Stimulated activated CD8-positive, alpha-beta memory T cell treated with anti-CD3 and anti-CD28 coated beads, Interleukin-2, amount 100 ng/mL, for 1 hour (primary cell): ENCODE data around the gene ANKS1B.
"Not testable (repeated sequence)": the region's sequence is repeated elsewhere in the genome, so short reads cannot be mapped to it uniquely, and the experiment has no call there.

Experiments
- DNase-seq, 2 donors: peaks; one replicate each; pipeline ENCODE4 v3.0.0-alpha.2; 2020; ENCODE audit warnings: low read depth in 2 of 2

ANKS1B gene

GRCh38 chr12:99024191-99024590 lies 960.5 kb downstream of the ANKS1B start:
- no peak for DNase-seq

DNA sequence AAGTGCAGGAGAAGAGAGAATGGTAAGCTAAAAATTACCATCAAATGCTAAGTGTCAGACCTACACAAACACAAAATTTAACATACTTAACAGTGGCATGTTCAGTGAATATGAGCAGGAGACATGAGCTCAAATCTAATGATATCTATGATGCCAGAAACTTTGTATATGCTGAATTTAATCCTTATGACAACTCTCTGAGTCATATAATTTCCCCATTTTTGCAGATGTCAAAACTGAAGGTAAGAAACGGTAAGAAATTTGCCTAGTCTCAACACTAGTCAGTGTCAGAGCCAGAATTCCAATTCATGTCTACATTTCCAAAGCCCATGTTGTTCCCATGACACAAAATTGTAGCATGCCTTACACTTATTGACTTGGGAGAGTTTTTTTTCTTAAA lies 963.9 kb downstream of the ANKS1B start:
- DNase-seq = no peak

GRCh38 chr12:99019798-99020197 lies 964.9 kb downstream of the ANKS1B start:
- no peak for DNase-seq

GRCh38 chr12:99017971-99018370 lies 966.8 kb downstream of the ANKS1B start:
- DNase-seq = no peak

DNA sequence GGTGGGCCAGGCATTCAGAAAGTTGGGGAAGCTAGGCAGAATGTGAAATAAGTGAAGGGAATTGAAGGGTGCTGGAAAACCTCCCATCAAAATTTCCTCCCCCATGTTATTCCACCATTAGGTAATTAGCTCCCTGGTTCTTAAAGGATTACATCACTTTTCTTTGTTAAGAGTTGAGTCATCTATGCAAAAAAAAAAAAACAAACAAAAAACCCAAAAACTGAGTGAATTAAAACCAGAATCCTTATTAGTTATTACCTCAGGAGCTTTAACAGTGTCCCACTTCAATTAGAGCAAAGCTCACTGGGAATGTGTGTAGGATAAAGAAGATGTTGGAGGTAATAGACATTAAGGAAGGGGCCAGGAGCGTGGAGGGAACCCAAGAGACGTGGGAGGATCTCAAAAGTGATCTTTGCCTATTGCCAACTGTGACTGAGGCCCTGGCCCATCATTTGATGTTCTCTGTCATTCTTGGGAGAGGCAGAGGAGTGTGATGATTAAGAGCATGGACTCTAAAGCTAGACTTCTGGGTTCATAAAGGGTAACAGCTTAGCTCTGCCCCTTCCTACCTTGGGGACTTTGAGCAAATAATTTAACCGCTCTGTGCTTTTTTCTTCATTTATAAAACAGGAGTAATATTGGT lies 975.0 kb downstream of the ANKS1B start:
- no peak for DNase-seq

GRCh38 chr12:99005601-99006000 lies 979.1 kb downstream of the ANKS1B start:
- no peak for DNase-seq

DNA sequence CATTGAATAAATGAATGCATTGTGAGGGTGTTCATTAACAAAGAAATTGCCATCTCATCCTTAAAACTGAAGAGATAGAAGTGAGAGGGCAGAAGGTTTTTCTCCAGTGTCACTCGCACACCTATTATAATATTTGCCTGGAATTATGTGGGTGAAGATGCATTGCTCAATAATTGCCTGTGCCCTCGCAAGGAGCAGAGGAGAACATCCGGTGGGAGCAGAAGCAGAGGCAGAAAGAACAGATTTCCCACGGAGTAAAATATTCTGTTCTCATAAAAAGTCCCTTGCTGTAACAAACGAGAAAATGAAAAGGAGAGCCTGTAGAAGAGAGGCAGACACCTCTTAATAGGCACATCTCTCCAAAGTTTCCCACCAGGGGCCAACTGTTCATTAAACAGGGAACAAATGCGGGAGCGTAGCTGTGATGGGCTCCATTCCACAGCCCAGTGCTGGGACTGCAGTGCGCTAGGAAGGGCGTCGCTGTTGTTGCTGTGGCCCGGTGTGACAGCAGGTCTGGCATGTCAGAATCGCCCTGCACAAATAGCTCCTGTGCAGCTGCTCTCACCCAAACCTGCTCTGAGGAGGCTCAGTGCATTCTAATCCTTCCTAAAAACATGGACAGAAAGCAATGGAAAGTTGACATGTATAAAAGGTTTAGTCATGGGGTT lies 979.8 kb downstream of the ANKS1B start:
- DNase-seq = no peak

DNA sequence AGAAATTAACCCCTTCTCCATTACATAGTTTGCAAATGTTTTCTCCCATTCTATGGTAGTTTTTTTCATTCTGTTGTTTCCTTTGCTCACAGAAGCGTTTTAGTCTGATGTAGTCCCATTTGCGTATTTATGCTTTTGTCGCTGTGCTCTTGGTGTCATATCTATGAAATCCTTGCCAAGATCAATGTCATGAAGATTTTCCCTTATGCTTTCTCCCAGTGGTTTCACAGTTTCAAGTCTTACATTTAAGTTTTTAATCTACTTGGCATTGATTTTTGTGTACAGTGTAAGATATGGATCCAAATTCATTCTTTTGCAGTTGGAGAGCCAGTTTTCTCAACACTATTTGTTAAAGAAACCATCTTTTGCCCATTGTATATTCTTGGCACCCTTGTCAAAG lies 982.0 kb downstream of the ANKS1B start:
- DNase-seq = no peak

GRCh38 chr12:99002156-99002555 lies 982.6 kb downstream of the ANKS1B start:
- no peak for DNase-seq

DNA sequence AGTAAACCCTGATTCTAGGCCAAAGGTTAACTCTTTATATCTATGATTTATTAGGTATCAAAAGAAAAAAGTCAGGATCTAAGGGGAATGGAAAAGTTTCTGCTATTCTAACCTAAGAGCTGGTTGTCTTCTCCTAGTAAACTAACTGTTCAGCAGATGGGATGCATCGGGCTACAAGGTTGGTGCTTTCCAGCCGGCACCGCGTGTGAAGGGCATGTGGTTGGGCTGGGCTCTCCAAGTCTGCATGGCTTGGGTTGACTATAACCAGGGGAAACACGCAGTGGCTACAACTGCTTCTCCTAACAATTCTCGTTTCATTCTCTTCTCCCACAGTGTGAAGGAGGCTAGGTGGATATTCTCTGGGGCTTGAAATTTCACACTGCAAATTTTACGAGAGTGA lies 985.2 kb downstream of the ANKS1B start:
- DNase-seq = no peak

DNA sequence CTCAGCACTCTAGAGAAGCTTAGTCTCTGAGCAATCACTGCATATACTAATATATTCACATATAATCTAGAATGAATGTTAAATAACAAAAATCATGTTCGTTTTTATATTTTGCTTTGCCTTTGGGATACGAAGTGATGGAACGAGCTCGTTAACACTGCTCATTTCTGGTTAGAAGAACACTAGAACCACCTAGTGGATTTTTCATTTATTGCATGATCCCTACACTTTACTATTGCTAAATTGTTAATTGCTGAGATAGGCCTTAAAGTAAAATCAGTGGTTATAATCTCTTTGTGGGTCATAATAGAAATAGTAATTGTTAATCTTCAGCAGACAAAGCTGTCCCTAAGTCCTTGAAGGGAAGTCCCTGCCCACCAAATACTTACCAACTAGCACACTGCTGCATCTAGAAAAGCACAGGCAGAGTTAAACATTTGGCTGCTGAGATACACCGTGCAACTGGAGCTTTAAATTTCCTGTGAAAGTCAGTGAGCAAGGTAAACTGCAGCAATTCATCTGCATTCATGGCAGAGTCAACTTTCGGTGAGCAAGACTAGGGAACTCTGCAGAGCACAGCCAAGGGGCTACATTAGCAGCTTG lies 985.9 kb downstream of the ANKS1B start:
- no peak for DNase-seq

DNA sequence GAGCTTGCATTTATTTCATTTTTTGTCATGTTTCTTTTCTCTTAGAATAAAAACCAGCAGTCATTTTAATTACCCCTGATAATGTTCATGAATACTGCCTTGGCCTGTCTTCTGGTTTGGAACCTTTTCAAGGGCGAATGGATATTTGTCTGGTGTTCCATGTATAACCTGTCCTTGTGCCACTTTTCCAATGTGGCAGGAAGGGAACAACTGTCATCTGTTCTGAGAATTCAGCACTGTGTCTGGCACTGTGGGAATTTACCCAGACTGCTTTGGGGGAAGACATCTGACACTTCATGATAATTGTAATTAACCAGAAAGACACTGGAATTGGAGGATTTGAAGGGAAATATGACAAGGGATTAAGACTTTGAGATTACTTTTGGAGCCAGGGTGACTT lies 986.8 kb downstream of the ANKS1B start:
- no peak for DNase-seq

DNA sequence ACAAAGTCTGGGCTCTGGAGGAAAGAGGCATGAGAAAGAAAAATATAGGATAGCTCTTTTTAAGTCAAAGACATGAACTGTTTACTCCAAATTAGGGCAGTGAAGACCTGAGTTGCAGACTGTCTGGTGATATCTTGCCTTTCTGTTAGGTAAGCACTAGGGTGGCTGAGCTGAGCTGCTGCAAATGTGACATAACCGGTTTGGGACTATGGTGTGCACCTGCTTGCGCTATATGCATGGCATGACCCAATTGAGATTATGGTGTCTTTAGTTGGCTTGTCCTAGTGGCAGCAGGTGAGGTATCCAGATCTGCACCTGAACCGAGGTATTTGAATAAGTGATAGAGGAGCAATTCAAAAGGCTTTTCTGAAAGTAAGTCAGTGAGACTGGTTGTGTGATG lies 994.1 kb downstream of the ANKS1B start:
- DNase-seq = no peak

DNA sequence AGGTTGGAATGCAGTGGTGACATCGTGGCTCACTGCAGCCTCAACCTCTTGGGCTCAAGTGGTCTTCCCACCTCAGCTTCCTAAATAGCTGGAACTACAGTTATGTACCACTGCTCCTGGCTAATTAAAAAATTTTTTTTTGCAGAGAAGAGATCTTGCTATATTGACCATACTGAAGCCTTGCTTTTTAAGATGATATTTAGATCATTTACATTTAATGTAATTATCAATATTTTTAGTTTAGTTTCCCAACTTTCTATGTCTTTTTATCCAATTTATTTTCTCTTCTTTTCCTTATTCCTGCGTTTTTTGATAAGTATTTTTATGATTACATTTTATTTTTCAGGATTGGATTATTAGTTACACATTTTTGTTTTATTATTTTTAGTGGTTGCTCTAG lies 999.6 kb downstream of the ANKS1B start:
- no peak for DNase-seq

GRCh38 chr12:98983647-98984046 lies 1001.1 kb downstream of the ANKS1B start:
- no peak for DNase-seq

DNA sequence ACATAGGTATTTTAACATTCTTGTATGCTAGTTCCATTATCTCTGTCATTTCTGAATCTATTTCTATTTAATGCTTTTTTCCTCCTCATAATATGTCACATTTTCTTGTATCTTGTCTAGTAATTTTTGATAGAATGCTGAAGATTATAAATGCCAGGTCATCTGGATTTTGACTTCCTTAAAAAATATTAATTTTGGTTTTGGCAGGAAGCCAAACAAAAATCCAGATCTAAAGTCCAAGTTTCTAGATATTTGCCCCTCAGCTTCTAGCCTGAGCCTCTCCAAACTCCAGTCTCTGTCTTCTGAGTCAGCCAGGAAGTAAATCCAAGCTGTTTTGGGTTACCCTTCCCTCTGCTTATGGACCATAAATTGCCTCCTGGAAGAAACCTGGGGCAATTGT lies 1004.2 kb downstream of the ANKS1B start:
- no peak for DNase-seq

GRCh38 chr12:98977186-98977585 lies 1007.5 kb downstream of the ANKS1B start:
- no peak for DNase-seq

DNA sequence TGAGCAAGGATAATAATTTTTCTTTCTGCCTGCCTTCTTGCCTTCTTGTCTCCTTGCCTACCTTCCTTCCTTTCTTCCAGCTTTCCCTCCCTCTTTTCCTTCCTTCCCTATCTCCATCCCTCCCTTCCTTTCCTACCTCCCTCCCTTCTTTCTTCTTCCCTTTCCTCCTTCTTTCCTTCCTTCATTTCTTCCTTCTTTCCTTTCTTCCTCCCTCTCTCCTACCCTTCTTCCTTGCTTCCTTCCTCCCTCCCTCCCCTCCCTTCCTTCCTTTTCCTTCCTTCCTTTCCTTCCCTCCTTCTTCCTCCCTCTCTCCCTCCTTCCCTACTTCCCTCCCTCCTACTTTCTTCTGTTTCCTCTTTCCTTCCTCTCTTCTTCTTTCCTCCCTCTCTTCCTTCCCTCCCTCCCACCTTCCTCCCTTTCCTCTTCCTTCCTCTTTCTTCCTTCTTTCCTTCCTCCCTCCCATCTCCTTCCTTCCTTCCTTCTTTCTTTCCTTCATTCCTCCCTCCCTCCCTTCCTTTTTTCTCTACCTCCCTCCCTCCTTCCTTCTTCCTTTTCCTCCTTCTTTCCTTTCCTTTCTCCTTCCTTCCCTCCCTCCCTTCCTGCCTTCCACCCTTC lies 1009.9 kb downstream of the ANKS1B start:
- DNase-seq = no peak

GRCh38 chr12:98973395-98973794 lies 1011.3 kb downstream of the ANKS1B start:
- DNase-seq = no peak

GRCh38 chr12:98970950-98971349 lies 1013.8 kb downstream of the ANKS1B start:
- no peak for DNase-seq

DNA sequence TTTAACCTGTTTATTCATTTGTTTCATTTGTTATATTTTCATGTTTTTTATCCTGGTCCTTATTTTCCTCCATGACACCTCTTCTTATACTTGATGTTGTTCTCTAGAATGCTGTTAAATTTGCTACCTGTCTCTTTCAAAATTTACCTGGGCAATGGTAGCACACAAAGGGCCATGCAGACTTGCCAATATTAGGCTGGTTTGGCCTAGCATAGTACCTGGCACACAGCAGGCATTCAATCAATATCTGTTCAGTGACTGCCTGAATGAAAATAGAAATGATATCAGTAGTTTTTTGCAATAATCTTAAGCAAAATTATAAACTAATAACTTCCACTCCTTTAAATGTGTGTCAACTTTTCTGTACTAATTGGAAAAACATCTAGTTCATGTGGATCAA lies 1014.5 kb downstream of the ANKS1B start:
- no peak for DNase-seq

DNA sequence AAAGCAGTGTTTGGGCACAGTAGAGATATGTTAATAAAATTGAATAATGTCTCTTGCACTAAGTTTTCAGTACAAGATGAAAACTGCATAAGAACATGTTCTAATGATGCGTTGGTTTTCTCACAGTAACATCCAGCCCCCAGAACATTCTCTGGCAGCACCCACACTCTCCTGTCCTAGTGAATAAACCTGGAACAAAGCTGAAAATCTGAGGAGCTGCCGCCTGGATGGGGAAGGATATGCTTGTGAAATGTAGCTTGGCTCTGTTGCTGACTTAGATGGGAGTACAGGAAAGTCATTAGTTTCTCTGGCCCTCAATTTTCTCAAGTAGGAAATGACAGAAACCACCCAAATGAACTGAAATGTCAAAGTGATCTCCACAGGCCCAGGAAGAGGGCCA lies 1015.8 kb downstream of the ANKS1B start:
- no peak for DNase-seq

- DNase-seq = not testable (repeated sequence)
These were observed 1027.6 kb downstream of the ANKS1B start for GRCh38 chr12:98957135-98957534.
